H9 (cell line): Measurements from ENCODE around the gene IP6K3. TPM values are rescaled to one million over a fixed set of nuclear protein-coding genes. Genes with fewer than 3 reads are reported as not detected.

Source experiments
- DNase-seq: peaks from one replicate; pipeline ENCODE4 v3.0.0-alpha.2; 2017
- H2AFZ ChIP-seq: one replicate; pipeline ENCODE4 v1.6.1; 2013; ENCODE audit warnings: mild to moderate bottlenecking, low read length, control low read depth, moderate library complexity
- H2AK5ac ChIP-seq: 2 replicates; pipeline ENCODE4 v1.6.1; 2013; ENCODE audit warnings: low read length, control low read depth, mixed read lengths; ENCODE audit not compliant: insufficient read length
- H2BK120ac ChIP-seq: one replicate; pipeline ENCODE4 v1.6.1; 2013; ENCODE audit warnings: low read depth, mild to moderate bottlenecking, low read length, control low read depth, inconsistent platforms; ENCODE audit not compliant: poor library complexity, severe bottlenecking
- H2BK12ac ChIP-seq: 2 replicates; pipeline ENCODE4 v1.6.1; 2013; ENCODE audit warnings: low read length, control low read depth, mixed read lengths, low read depth; ENCODE audit not compliant: insufficient read length
- H2BK15ac ChIP-seq: 2 replicates; pipeline ENCODE4 v1.6.1; 2013; ENCODE audit warnings: low read depth, low read length, control low read depth
- H2BK20ac ChIP-seq: one replicate; pipeline ENCODE4 v1.6.1; 2013; ENCODE audit warnings: low read depth, mild to moderate bottlenecking, low read length, control low read depth, inconsistent platforms; ENCODE audit not compliant: poor library complexity, severe bottlenecking
- H2BK5ac ChIP-seq: 2 replicates; pipeline ENCODE4 v1.6.1; 2013; ENCODE audit warnings: low read length, control low read depth, mixed read lengths; ENCODE audit not compliant: insufficient read length
- H3K14ac ChIP-seq: 2 replicates; pipeline ENCODE4 v1.6.1; 2013; ENCODE audit warnings: low read length, control low read depth; ENCODE audit not compliant: insufficient read depth
- H3K18ac ChIP-seq: 2 replicates; pipeline ENCODE4 v1.6.1; 2013; ENCODE audit warnings: low read depth, mild to moderate bottlenecking, mixed read lengths, low read length, control low read depth; ENCODE audit not compliant: insufficient read length
- H3K23ac ChIP-seq: 2 replicates; pipeline ENCODE4 v1.6.1; 2013; ENCODE audit warnings: low read length, control low read depth, mixed read lengths, low read depth; ENCODE audit not compliant: insufficient read length
- H3K23me2 ChIP-seq: 2 replicates; pipeline ENCODE4 v1.6.1; 2013; ENCODE audit warnings: low read depth, mild to moderate bottlenecking, mixed read lengths, low read length, control low read depth; ENCODE audit not compliant: insufficient read length, poor library complexity, severe bottlenecking
- H3K27ac ChIP-seq: 2 replicates; pipeline ENCODE4 v1.5.1; 2013; ENCODE audit warnings: low read length, control low read depth, mixed read lengths, low read depth; ENCODE audit not compliant: insufficient read length
- H3K27me3 ChIP-seq: 2 replicates; pipeline ENCODE4 v1.6.1; 2013; ENCODE audit warnings: low read length, control low read depth, inconsistent platforms; ENCODE audit not compliant: insufficient read depth
- H3K4ac ChIP-seq: 2 replicates; pipeline ENCODE4 v1.6.1; 2013; ENCODE audit warnings: low read depth, mild to moderate bottlenecking, control low read depth, inconsistent platforms, low read length, moderate library complexity
- H3K4me1 ChIP-seq: 2 replicates; pipeline ENCODE4 v1.6.1; 2013; ENCODE audit warnings: low read length, control low read depth, inconsistent platforms; ENCODE audit not compliant: insufficient read depth
- H3K4me2 ChIP-seq: 2 replicates; pipeline ENCODE4 v1.6.1; 2013; ENCODE audit warnings: low read length, control low read depth, mixed read lengths; ENCODE audit not compliant: insufficient read length, insufficient read depth
- H3K56ac ChIP-seq: 2 replicates; pipeline ENCODE4 v1.6.1; 2013; ENCODE audit warnings: low read depth, mild to moderate bottlenecking, mixed read lengths, low read length, control low read depth; ENCODE audit not compliant: insufficient read length
- H3K79me1 ChIP-seq: 2 replicates; pipeline ENCODE4 v1.6.1; 2013; ENCODE audit warnings: low read depth, mild to moderate bottlenecking, moderate library complexity, low read length, control low read depth, inconsistent platforms; ENCODE audit not compliant: insufficient read depth, poor library complexity, severe bottlenecking
- H3K79me2 ChIP-seq: 2 replicates; pipeline ENCODE4 v1.6.1; 2013; ENCODE audit warnings: low read length, control low read depth, inconsistent platforms; ENCODE audit not compliant: insufficient read depth
- H3K9ac ChIP-seq: 2 replicates; pipeline ENCODE4 v1.6.1; 2013; ENCODE audit warnings: low read length, control low read depth, mixed read lengths; ENCODE audit not compliant: insufficient read length; ENCODE audit errors: extremely low read depth
- H3K9me3 ChIP-seq: one replicate; pipeline ENCODE4 v1.6.1; 2013; ENCODE audit warnings: low read depth, low read length, inconsistent platforms; ENCODE audit not compliant: control insufficient read depth
- H3T11ph ChIP-seq: one replicate; pipeline ENCODE4 v1.6.1; 2013; ENCODE audit warnings: mild to moderate bottlenecking, low read length, control low read depth, inconsistent platforms
- H4K20me1 ChIP-seq: one replicate; pipeline ENCODE4 v1.6.1; 2013; ENCODE audit not compliant: control insufficient read depth, insufficient read length, insufficient read depth
- H4K5ac ChIP-seq: 2 replicates; pipeline ENCODE4 v1.6.1; 2013; ENCODE audit warnings: low read depth, mild to moderate bottlenecking, mixed read lengths, low read length, control low read depth; ENCODE audit not compliant: insufficient read length
- H4K8ac ChIP-seq: replicated peaks from 2 replicates; pipeline ENCODE4 v1.6.1; 2013; ENCODE audit warnings: low read length, control low read depth, mixed read lengths, low read depth; ENCODE audit not compliant: insufficient read length
- H4K91ac ChIP-seq: 2 replicates; pipeline ENCODE4 v1.6.1; 2013; ENCODE audit warnings: low read depth, mild to moderate bottlenecking, moderate library complexity, mixed read lengths, low read length, control low read depth; ENCODE audit not compliant: insufficient read length
- H3K27ac Mint-ChIP-seq, 3 experiments: 2 replicates in 2 of 3; 3 replicates in 1 of 3; pipeline ENCODE4 v1.8.0; 2020 to 2021; ENCODE audit warnings: mixed read lengths in 3 of 3, mild to moderate bottlenecking in 1 of 3, moderate library complexity in 1 of 3
- H3K27me3 Mint-ChIP-seq: 2 replicates; pipeline ENCODE4 v1.8.0; 2021; ENCODE audit warnings: low read depth, mild to moderate bottlenecking, moderate library complexity, mixed read lengths
- H3K36me3 Mint-ChIP-seq, 3 experiments: 2 replicates in 2 of 3; 3 replicates in 1 of 3; pipeline ENCODE4 v1.8.0; 2020 to 2021; ENCODE audit warnings: low read depth in 3 of 3, mixed read lengths in 3 of 3; ENCODE audit not compliant: insufficient read depth in 1 of 3
- H3K4me1 Mint-ChIP-seq, 2 experiments: 2 replicates each; pipeline ENCODE4 v1.8.0; 2020; ENCODE audit warnings: mixed read lengths in 2 of 2
- H3K4me3 Mint-ChIP-seq, 2 experiments: 2 replicates in 1 of 2; 3 replicates in 1 of 2; pipeline ENCODE4 v1.8.0; 2020 to 2021; ENCODE audit warnings: mild to moderate bottlenecking in 2 of 2, mixed read lengths in 2 of 2, moderate library complexity in 1 of 2
- H3K9me3 Mint-ChIP-seq, 2 experiments: 2 replicates in 1 of 2; 3 replicates in 1 of 2; pipeline ENCODE4 v1.8.0; 2020; ENCODE audit warnings: mild to moderate bottlenecking in 2 of 2, mixed read lengths in 2 of 2, moderate library complexity in 1 of 2
- CTCF ChIP-seq: fragments of 200-600 bp; sonication (generic); conservative IDR thresholded peaks from 3 replicates; pipeline ENCODE4 v1.8.0; 2021; ENCODE audit warnings: antibody characterized with exemption, mild to moderate bottlenecking
- WGBS: extraction: QIAGEN DNeasy Blood & Tissue Kit; methylation state at CpG from one replicate; pipeline ENCODE4 v1.1.7; 2013; ENCODE audit warnings: missing lambda C conversion rate, low lambda C conversion rate, mixed read lengths; ENCODE audit not compliant: insufficient read length; ENCODE audit errors: extremely low coverage; 5-methylcytosine and 5-hydroxymethylcytosine counted together
- total RNA-seq: library from RNA; stranded (reverse); gene quantifications from 2 replicates; pipeline ENCODE4 v1.2.1, GENCODE V29; 2021

Gene IP6K3
- total RNA-seq, 1 experiment from 2014 or later: 0.46 TPM

- no peak overlapping the region for H3T11ph ChIP-seq
- no peaks in the 10 kb centered on the region for H3K79me1 ChIP-seq
- H4K91ac ChIP-seq: no peak overlapping the region
- no peak for DNase-seq
- H2BK5ac ChIP-seq: no peak overlapping the region
- no peaks in the 10 kb centered on the region for H3K36me3 Mint-ChIP-seq
- no peak overlapping the region for H3K4me2 ChIP-seq
- H4K20me1 ChIP-seq: no peaks in the 10 kb centered on the region
- H2BK15ac ChIP-seq: no peak overlapping the region
- no peaks in the 10 kb centered on the region; a peak in 2 of 5 replicates for H3K9me3 Mint-ChIP-seq
- H4K8ac ChIP-seq: no peak overlapping the region
- no peaks in the 10 kb centered on the region for H3K4me1 ChIP-seq
- no peaks in the 10 kb centered on the region for H3K23me2 ChIP-seq
- WGBS: no CpG with 5 or more reads among the region's 13 CpGs
- H3K18ac ChIP-seq: no peak overlapping the region
- no peak overlapping the region for H3K27ac ChIP-seq
- H3K27me3 ChIP-seq: no peaks in the 10 kb centered on the region
- no peak overlapping the region for H2BK120ac ChIP-seq
- H3K4me3 Mint-ChIP-seq: no peak overlapping the region; a peak in 1 of 5 replicates
- no peak overlapping the region for H2AK5ac ChIP-seq
- TF ChIP-seq CTCF: no peak
- H3K79me2 ChIP-seq: no peaks in the 10 kb centered on the region
- no peak overlapping the region for H4K5ac ChIP-seq
- H3K14ac ChIP-seq: no peak overlapping the region
- H3K27me3 Mint-ChIP-seq: peaks cover 3% of the 10 kb centered on the region; the same call in 1 of the 2 replicates
- no peak overlapping the region; a peak in 1 of 7 replicates for H3K27ac Mint-ChIP-seq
- H3K4me1 Mint-ChIP-seq: peaks cover 23 to 51% of the 10 kb centered on the region in 2 experiments
- H3K9me3 ChIP-seq: no peaks in the 10 kb centered on the region
- no peak overlapping the region for H2BK12ac ChIP-seq
- no peak overlapping the region for H2AFZ ChIP-seq
- no peak overlapping the region for H3K9ac ChIP-seq
- no peak overlapping the region for H2BK20ac ChIP-seq
- H3K4ac ChIP-seq: no peak overlapping the region
- no peak overlapping the region for H3K56ac ChIP-seq
- no peak overlapping the region for H3K23ac ChIP-seq
Measured at GRCh38 chr6:33755070-33755869, 8.6 kb upstream of the IP6K3 start.
